ENCODE data around the gene SMIM43.
"Not testable (repeated sequence)": the region's sequence is repeated elsewhere in the genome, so short reads cannot be mapped to it uniquely, and the experiment has no call there.

The SMIM43 gene

DNA sequence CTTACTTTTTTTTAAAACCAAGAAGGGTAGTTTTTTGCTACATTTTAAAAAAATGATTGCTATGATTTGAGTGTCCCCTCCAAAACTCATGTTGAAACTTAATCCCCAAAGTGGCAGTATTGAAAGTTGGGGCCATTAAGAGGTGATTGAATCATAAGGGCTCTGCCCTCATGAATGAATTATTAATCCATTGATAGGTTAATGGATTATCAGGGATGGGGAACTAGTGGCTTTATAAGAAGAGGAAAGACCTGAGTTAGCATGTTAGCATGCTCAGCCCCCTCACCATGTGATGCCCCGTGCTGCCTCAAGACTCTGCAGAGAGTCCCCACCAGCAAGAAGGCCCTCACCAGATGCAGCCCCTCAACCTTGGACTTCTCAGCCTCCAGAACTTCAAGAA lies 31.0 kb downstream of the SMIM43 start:
- no peak for DNase-seq

DNA sequence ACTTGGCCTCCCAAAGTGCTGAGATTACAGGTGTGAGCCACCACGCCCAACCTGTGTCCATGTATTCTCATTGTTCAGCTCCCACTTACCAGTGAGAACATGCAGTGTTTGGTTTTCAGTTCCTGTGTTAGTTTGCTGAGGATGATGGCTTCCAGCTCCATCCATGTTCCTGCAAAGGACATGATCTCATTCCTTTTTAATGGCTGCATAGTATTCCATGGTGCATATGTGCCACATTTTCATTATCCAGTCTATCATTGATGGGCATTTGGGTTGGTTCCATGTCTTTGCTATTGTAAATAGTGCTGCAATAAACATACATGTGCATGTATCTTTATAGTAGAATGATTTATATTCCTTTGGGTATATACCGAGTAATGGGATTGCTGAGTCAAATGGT lies 35.2 kb downstream of the SMIM43 start:
- DNase-seq = not testable (repeated sequence)

DNA sequence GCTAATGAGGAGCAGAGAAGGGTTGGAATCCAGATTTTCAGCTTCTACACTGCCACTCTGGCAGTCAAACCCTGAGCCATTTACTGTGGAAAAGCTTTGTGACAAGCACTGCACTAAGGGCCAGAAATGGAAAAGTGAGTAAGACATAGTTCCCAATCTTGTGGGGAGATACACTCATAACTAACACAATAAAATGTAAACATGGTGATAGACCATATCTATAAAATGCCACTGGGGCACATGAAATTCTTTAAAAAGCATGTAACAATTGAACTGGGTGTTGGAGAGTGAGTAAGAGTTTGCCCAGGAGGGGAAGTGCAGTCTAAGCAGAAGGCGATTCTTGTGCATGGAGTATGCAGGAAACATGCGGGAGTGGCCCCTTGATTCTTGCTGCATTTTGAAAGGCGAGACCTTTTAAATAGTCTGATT lies 36.2 kb downstream of the SMIM43 start:
- DNase-seq = no peak

DNA sequence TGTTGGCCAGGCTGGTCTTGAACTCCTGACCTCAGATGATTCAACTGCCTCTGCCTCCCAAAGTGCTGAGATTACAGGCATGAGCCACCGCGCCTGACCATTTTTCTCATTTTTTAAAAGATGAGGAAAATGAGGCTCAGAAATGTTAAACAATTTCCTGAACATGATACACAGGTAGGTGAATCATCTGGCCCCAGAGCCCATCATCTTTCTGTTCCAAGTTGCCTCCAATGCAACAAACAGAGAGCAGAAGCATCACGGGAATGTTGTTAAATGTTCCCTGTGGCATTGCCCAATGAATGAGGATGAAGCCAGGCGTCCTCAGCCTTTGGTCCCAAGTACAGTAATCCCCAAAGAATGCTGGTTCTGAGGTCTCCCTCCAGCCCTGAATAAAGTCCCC lies 36.9 kb downstream of the SMIM43 start:
- no peak for DNase-seq

DNA sequence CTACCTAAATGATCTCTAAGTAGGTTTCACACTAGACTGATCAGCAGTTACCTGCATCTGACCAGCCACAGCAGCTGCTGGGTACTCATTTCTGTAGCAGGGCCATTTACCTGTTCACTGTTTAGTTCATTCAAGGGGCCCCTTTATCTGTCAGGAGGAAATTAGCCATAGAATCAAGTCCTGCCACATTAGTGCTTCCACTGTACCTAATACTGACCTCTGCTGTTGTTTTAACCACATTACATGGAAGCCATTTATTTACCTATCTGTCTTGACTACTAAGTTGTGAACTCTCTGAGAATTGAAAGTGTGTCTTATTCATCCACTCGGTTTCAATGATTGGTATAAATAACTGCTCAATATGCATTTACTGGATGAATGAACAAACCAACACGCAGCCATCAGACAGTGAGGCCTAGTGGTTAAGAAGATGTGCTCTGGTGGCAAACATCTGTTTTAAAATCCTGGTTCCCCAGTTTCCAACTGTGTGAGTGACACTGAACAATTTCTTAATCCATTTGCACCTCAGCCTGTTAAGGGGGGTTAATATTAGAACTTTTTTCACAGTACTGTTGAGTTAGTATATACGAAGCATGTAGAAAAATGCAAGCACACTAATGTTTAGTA lies 38.2 kb downstream of the SMIM43 start:
- peak; percentile 66 for DNase-seq

DNA sequence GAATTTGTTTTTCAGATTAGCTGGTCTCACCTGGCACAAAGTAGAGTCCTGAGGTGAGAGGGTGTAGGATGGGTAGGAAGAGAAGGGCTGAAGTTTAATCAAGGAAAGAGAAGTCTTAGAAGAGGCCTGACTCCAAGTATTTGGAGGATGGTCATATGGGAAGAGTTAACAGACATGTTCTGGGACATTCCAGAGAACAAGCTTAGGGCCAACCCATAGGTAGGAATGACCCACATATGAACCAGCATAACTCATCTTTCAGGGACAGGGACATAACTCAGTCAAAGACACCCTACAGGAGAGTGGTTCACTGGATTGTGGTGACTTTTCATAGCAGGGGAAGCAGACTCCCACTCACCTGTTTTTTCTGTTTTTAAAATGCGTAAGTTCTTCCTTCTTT lies 40.3 kb downstream of the SMIM43 start:
- DNase-seq = no peak

DNA sequence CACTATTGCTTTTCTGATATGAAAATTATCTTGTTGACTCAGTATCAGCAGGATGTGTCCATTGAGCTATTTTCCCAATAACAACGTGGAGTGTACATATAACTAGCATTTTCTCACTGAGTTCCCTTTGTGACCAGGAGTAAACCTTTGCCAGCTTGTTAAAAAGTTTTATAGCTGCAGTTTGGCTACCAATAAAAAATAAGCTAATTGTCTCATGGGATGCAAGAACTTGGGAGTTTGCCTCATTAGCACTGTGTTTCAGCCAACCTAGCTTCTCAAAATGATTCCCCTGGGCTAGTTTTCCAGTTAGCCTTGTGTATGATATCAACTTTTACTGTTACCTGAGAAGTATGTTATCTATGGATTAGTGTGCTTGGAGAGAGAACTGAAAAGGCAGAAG lies 43.3 kb downstream of the SMIM43 start:
- DNase-seq = no peak

DNA sequence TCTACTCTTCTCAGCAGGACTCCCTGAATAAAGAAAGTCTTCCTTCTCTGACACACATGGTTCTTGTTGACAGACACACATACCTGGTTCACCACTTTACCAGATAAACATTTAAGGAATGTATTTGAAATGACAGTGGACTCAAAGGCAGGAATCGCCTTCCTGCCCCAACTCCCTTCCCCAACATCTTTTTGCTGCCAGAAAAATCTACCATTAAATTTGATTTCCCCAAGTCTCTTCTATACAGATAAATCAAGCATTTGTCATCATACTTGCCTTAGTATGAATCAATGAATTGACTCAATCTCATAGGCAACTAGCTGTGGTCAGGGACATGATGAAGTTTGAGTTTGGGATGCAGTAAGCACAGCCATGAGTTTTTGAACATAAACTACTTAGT lies 44.9 kb downstream of the SMIM43 start:
- no peak for DNase-seq

DNA sequence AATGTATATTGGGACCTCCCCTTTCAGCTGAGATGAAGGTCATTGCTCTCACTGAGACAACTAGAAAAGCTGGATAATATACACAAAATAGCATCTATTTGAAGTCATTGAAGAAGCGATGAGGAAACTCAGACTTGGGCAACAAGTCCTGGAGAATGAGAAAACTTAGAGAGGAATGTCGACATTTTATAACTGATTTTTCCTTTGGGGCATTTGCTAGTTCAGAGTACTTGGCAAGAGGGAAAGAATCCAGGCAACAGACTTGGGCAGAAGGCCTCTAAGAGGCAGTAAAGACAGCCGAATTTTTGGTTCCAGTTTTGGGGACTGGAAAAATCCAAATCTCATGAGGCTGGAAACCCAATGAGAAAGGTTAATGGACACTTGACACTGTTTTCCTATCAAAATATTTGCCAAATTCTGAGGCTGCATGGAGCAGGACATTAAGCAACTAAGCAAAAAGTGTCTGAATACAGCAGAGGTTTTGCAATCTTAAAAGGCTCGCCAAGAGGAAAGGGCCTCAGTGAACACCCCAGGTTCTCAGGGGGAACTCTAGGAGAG lies 47.2 kb downstream of the SMIM43 start:
- no peak for DNase-seq

DNA sequence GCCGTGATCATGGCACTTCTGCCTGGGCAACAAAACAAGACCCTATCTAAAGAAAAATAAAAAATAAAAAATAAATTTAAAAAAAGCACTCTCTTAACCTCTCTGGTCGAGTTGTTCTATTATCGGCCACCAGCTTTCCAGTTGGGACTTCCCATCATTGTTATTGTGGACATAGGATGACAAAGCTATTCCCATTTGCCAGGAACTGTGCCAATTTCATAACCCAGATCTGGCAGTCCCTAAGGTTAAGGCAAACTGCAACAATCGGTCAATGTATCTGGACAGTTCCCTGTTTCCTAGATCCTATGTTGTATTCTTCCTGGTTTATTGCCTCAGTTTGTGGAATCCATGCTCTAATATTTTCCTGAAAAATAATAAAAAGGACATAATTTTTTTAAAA lies 50.4 kb downstream of the SMIM43 start:
- no peak for DNase-seq

DNA sequence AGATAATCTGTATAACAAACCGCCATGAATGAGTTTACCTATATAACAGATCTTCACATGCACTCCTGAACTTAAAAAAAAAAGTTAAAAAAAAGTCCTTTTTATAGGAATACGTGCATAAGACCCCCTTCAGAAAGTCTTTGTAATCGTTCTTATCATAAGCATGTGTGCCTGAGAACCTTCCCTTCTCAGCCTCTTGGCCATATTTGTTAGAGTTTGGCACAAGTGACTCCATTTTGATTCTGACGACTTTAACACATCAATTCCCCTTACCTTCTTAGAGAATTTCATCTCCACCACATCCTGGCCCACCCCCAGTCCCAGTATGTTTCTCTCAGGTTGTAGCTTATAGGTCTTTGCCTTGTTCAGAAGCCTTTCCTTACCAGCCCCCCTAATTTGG lies 52.2 kb downstream of the SMIM43 start:
- DNase-seq = no peak

DNA sequence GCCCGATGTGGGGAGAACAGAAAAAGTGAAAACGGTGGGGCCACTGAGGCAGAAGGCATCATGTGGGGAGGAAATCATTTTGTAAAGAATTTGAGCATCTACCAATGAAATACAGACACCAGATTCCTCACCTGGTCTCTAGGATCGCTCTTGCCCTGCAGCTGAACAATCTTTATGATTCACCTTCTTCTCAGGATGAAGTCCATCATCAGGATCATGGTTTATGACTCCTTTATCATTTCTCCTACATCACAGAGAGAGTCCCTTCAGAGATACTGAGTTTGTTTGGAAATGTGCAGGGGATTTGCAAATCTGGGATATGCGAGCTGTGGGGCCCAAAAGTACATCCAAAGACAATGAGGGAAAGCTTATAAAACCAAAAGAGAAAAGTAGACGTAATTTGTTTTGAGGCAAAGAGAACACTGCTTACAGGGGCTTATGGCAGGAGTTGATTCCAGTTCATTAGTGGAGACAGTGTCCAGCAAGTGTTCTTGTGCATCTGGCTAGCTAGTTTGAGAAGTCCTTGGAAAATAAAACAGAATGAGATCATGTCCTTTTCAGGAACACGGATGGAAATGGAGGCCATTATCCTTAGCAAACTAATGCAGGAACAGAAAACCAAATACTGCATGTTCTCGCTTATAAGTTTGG lies 52.8 kb downstream of the SMIM43 start:
- no peak for DNase-seq

DNA sequence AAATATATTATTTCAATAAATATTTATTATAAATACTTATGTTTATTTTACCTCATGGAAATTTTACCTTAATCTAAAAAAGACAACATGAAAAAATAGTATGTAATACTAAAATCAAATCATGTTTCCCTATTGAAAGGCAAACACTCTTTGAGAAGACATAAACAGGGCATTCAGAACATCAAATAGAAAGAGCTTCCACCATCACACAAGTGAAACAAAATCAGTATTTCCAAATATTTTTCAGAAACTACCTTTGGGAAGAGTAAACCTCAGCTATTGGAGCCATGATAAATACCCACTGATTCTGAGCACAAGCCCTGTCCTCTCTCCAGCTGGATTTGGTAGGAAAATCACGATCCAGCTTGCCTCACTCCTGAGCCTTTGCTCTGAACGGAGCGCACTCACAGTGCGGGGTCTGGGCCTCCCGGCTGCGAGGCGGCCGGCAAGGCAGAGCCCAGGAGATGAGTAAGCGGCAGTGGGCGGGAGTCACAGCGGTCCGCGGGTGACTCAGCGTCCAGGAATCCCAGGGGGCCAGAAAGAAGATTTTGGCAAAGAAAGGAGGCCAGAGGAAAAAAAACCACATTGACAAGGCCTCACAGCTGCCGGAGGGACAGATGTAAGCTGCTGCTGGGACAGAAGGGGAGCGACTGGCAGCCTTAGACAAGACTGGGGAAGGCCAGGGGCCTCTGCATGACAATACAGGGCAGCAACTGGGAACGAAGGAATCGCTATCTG lies 53.5 kb downstream of the SMIM43 start:
- DNase-seq = peak; percentile 65

DNA sequence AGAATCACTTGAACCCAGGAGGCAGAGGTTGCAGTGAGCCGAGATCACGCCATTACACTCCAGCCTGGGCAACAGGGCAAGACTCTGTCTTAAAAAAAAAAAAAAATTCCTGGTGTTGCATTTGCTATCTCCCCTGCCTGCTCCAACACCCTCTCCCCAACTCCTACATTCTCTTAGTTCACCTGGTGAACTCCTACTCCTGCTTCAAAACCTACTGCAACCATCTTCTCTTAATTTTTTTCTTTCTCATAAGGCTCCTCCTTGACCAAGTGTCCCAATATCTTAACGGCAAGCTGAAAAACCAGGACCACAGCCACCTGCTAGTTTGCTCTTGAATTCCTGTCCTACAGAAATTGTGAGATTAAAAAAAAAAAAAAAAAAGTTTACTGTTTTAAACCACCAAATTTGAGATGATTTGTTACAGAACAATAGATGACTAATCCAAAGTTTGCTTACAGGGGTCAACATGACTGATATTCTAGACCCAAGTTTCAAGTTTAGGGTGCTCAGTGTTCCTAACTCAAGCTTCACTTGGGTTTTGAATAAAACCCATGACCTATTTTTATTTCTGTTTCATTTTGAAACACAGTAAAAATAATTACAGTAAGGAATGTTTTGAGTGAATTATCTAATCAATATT lies 55.1 kb downstream of the SMIM43 start:
- no peak for DNase-seq
